Measurements from ENCODE around the gene RBP3.

- TF ChIP-seq CTCF (IDR thresholded peaks at IDR 0.05), result no peak
- no peak for TF ChIP-seq POLR2A (IDR thresholded peaks at IDR 0.05)
Observed at GRCh38 chr10:47331491-47331890, 16.7 kb upstream of the RBP3 start.
